Heart right ventricle (tissue), 16 donors: ENCODE data around the gene AKAP14. TPM values are rescaled to one million over a fixed set of nuclear protein-coding genes. Genes with fewer than 3 reads are reported as not detected.
"Not testable (repeated sequence)": the region's sequence is repeated elsewhere in the genome, so short reads cannot be mapped to it uniquely, and the experiment has no call there.

ENCODE experiments used
- ATAC-seq, 8 donors: fragments of 200-7000 bp; cut with Tn5 transposase; one replicate each; pipeline ENCODE4 v1.9.1; 2020; ENCODE audit warnings: mild to moderate bottlenecking in 8 of 8, moderate library complexity in 8 of 8, moderate number of reproducible peaks in 1 of 8
- DNase-seq, 2 donors: peaks; one replicate each; pipeline ENCODE4 v3.0.0-alpha.2; 2020
- H3K27ac ChIP-seq, 10 donors: fragments of 200-600 bp; sonication (generic) in 2 of 10; one replicate each; pipeline versions ENCODE4 v1.5.0 to v1.8.0; 2020 to 2022; ENCODE audit warnings: mild to moderate bottlenecking in 3 of 10
- H3K27me3 ChIP-seq, 7 donors: fragments of 200-600 bp; one replicate each; pipeline ENCODE4 v1.8.0; 2021 to 2022; ENCODE audit warnings: mild to moderate bottlenecking in 2 of 7
- H3K36me3 ChIP-seq, 9 donors: fragments of 200-600 bp; sonication (generic) in 1 of 9; one replicate each; pipeline versions ENCODE4 v1.5.0 to v1.8.0; 2020 to 2022; ENCODE audit warnings: mild to moderate bottlenecking in 2 of 9
- H3K4me1 ChIP-seq, 9 donors: fragments of 200-600 bp; sonication (generic) in 1 of 9; one replicate each; pipeline versions ENCODE4 v1.5.0 to v1.8.0; 2020 to 2022; ENCODE audit warnings: mild to moderate bottlenecking in 4 of 9
- H3K4me3 ChIP-seq, 10 donors: fragments of 200-600 bp; sonication (generic) in 2 of 10; one replicate each; pipeline versions ENCODE4 v1.5.0 to v1.8.0; 2020 to 2022; ENCODE audit warnings: mild to moderate bottlenecking in 7 of 10, moderate library complexity in 2 of 10
- H3K9me3 ChIP-seq, 11 donors: fragments of 200-600 bp in 10 of 11; sonication (generic) in 2 of 11; one replicate each; pipeline versions ENCODE4 v1.5.0 to v1.8.0; 2013 to 2022; ENCODE audit warnings: mild to moderate bottlenecking in 2 of 11, control low read depth in 1 of 11, moderate library complexity in 1 of 11
- WGBS, 2 donors: extraction: QIAGEN DNeasy Blood & Tissue Kit; methylation state at CpG; one replicate each; pipeline ENCODE4 v1.1.7; 2013; ENCODE audit warnings: inconsistent platforms in 1 of 2; 5-methylcytosine and 5-hydroxymethylcytosine counted together
- intact Hi-C, 10 donors: fragments of 100-400 bp; cut with DNase I; formaldehyde crosslinking; loops; one replicate each; pipeline versions ENCODE4 v1.11.1 to v1.14.2; 2022
- polyA plus RNA-seq, 2 donors: library from polyadenylated mRNA; stranded (reverse); fragments of 200-250 nt; gene quantifications; one replicate each; pipeline ENCODE4 v1.2.3, GENCODE V29; 2013
- total RNA-seq, 10 donors: library from RNA; stranded (reverse); fragmentation: NEBNext Ultra II Directional in 3 of 10; extraction: Animal tissue kit (Norgen Biotek cat#: 25700) in 3 of 10; gene quantifications; one replicate each; pipeline versions ENCODE4 v1.2.1 to v1.2.4, GENCODE V29; 2021 to 2023
- TF ChIP-seq, protein P1 (sequence below), 9 donors: fragments of 200-600 bp; sonication (generic) in 2 of 9; IDR thresholded peaks; one replicate each; pipeline versions ENCODE4 v1.5.0 to v1.8.0; 2021 to 2022; ENCODE audit warnings: antibody characterized with exemption in 9 of 9, mild to moderate bottlenecking in 5 of 9, moderate library complexity in 1 of 9
- donor health status: Arrhythmogenic right ventricular cardiomyopathy.
- donor health status: ischemic (EF 13 %, LVEDD 7.1; RV severe dilation, severe dysfunction).
- donor health status: healthy with polysubstance abuse.
- donor health status: DM: no; HTN: yes; CAD: no.
- donor health status: DM: no; HTN: no; CAD: no.
- donor health status: ischemic (EF 25% LVEDD 6.9; RV normal size, moderate dysfunction).
- donor health status: ischemic (EF 25% LVEDD 5.7; RV mildly dilated, moderate dysfunction).
- donor health status: healthy.
- donor health status: DM: yes; HTN: yes; CAD: no.
- donor health status: Ischemic cardiomyopathy.
- donor health status: ischemic (EF 35%, LVEDD 5.7; RV mildly dilated, moderate dysfunction).
- donor health status: nonischemic (EF 11% LVEDD 7.7; RV severe dilation, severe dysfunction).
- donor health status: DM: yes; HTN: yes; CAD: no.
- donor health status: PGD.
- donor health status: ischemic (EF 29% LVEDD 5.4; RV normal size, mild dysfunction).
- donor health status: nonischemic (EF 23%, LVEDD 6.1; RV moderate dilation, normal function).

Gene AKAP14
- total and polyA plus RNA-seq, 12 donors = not detected

DNA sequence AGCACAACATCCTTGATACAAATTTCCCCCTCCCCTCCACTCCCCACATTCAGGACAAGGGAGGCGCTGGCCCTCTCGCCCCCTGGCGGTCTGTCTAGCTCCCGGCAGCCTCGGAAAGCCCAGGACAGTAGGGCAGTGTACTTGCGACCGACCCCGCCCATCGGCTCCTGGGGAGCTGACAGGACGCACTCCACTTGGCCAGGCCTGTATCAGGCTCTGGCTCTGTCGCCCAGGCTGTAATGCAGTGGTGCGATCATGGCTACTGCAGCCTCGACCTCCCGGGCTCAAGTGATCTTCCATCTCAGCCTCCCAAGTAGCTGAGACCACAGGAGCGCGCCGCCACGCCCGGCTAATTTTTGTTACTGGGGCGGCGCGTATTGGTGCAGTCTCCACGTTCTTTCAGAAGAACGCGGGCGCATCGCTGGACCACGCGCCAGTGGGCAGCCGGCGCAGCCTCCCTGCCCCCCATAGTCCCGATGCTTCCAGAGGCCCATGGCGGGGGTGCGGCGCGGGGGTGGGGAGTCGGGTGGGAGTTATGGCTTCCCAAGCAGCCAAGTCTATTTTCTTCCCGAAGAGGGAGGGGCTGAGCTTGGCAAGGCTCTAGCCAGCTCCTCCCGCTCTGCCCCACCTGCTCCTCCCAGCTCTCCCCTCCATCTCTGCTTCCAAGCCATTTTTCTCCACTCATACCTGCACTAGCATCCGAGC, 7.8 kb upstream of the AKAP14 start:
- DNase-seq = peak; percentile 38 to 66
- WGBS, 2 donors = 1 to 10% methylated on average over 28 to 39 of the region's 40 CpGs
- peaks cover 0 to 6% (median 0%) of the 10 kb centered on the region in 9 donors for H3K4me1 ChIP-seq
- no peaks in the 10 kb centered on the region for H3K36me3 ChIP-seq
- intact Hi-C loops = no loop called here
- H3K27me3 ChIP-seq = no peaks in the 10 kb centered on the region
- peaks cover 0 to 3% (median 0%) of the 10 kb centered on the region in 11 donors for H3K9me3 ChIP-seq
- H3K4me3 ChIP-seq = peak overlapping the region in 7 of 10 donors; percentile 9 to 45 (median 34)
- no peak overlapping the region for H3K27ac ChIP-seq
- ATAC-seq = peak; percentile 59 to 92 (median 80)
- TF ChIP-seq, protein P1, sequence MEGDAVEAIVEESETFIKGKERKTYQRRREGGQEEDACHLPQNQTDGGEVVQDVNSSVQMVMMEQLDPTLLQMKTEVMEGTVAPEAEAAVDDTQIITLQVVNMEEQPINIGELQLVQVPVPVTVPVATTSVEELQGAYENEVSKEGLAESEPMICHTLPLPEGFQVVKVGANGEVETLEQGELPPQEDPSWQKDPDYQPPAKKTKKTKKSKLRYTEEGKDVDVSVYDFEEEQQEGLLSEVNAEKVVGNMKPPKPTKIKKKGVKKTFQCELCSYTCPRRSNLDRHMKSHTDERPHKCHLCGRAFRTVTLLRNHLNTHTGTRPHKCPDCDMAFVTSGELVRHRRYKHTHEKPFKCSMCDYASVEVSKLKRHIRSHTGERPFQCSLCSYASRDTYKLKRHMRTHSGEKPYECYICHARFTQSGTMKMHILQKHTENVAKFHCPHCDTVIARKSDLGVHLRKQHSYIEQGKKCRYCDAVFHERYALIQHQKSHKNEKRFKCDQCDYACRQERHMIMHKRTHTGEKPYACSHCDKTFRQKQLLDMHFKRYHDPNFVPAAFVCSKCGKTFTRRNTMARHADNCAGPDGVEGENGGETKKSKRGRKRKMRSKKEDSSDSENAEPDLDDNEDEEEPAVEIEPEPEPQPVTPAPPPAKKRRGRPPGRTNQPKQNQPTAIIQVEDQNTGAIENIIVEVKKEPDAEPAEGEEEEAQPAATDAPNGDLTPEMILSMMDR (IDR thresholded peaks at IDR 0.05) = peak in 8 of 9 donors; percentile 39 to 60 (median 52)

DNA sequence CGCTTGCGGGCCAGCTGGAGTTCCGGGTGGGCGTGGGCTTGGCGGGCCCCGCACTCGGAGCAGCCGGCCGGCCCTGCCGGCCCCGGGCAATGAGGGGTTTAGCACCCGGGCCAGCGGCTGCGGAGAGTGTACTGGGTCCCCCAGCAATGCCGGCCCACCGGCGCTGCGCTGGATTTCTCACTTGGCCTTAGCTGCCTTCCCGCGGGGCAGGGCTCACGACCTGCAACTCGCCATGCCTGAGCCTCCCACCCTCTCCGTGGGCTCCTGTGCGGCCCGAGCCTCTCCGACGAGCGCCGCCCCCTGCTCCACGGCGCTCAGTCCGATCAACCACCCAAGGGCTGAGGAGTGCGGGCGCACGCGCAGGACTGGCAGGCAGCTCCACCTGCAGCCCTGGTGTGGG, 5.1 kb upstream of the AKAP14 start:
- H3K36me3 ChIP-seq, H3K9me3 ChIP-seq, H3K27ac ChIP-seq, H3K4me3 ChIP-seq, DNase-seq, H3K27me3 ChIP-seq, H3K4me1 ChIP-seq, intact Hi-C loops, ATAC-seq: not testable (repeated sequence)
- 85 to 88% methylated on average over 10 to 15 of the region's 36 CpGs for WGBS, 2 donors

GRCh38 chrX:119891961-119892692, 3.6 kb upstream of the AKAP14 start:
- H3K27ac ChIP-seq, ATAC-seq, DNase-seq, H3K36me3 ChIP-seq, H3K4me1 ChIP-seq, H3K9me3 ChIP-seq, H3K27me3 ChIP-seq, H3K4me3 ChIP-seq, intact Hi-C loops: not testable (repeated sequence)
- 72 to 79% methylated on average over 16 of the region's 16 CpGs for WGBS, 2 donors

- ATAC-seq (peak in 1 of 8 donors; percentile 57), DNase-seq (no peak)
- WGBS, 2 donors = 6 to 7% methylated on average over 2 of the region's 2 CpGs
- no peaks in the 10 kb centered on the region for H3K27me3 ChIP-seq
- H3K9me3 ChIP-seq = no peaks in the 10 kb centered on the region
- H3K36me3 ChIP-seq = no peaks in the 10 kb centered on the region
- TF ChIP-seq, protein P1 (IDR thresholded peaks at IDR 0.05) = no peak
- intact Hi-C loops = no loop called here
- no peak overlapping the region for H3K4me3 ChIP-seq
- no peak overlapping the region for H3K27ac ChIP-seq
- no peaks in the 10 kb centered on the region for H3K4me1 ChIP-seq
These were observed 3.4 kb downstream of the AKAP14 start for GRCh38 chrX:119899125-119899524.

DNA sequence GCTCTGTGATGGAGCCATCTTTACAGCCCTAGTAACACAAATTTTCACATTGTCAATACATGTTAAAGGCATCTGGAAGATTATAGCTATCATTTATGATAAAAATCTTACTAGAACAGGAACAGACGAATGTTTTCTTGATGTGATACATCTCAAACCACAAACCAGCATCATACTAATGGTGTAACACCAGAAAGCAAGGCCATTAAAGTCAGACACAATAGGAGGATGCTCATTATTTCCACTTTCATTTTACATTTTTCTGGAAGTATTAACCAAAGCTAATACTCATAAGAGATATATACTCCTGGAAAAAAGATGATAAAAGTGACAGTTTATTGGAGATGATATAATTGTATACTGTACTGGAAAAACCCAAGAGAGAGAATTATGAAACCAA, 5.3 kb downstream of the AKAP14 start:
- no peak for DNase-seq
- H3K27ac ChIP-seq = no peak overlapping the region
- TF ChIP-seq, protein P1 (IDR thresholded peaks at IDR 0.05) = no peak
- no peaks in the 10 kb centered on the region for H3K4me1 ChIP-seq
- intact Hi-C loops = no loop called here
- H3K36me3 ChIP-seq = no peaks in the 10 kb centered on the region
- no peak for ATAC-seq
- H3K9me3 ChIP-seq = no peaks in the 10 kb centered on the region
- no peak overlapping the region for H3K4me3 ChIP-seq
- WGBS, 2 donors = 62 to 71% methylated on average over 1 of the region's 1 CpG
- H3K27me3 ChIP-seq = no peaks in the 10 kb centered on the region
